ENCODE measurements around the gene FOXO3.

FOXO3 gene

GRCh38 chr6:108689272-108690161, 128.8 kb downstream of the FOXO3 start:
- DNase-seq, result no peak

GRCh38 chr6:108690326-108691049, 129.8 kb downstream of the FOXO3 start:
- no peak for DNase-seq

- DNase-seq, result no peak
Measured at GRCh38 chr6:108693430-108694154, 132.9 kb downstream of the FOXO3 start.

- no peak for DNase-seq
Measured at GRCh38 chr6:108694816-108695215, 134.1 kb downstream of the FOXO3 start.

- no peak for DNase-seq
Measured at GRCh38 chr6:108697561-108698161, 136.9 kb downstream of the FOXO3 start.

- no peak for DNase-seq
Measured at GRCh38 chr6:108698593-108699289, 138.0 kb downstream of the FOXO3 start.

- DNase-seq, result peak; percentile 53
Measured at GRCh38 chr6:108699290-108700041, 138.7 kb downstream of the FOXO3 start.

GRCh38 chr6:108702106-108702851, 141.6 kb downstream of the FOXO3 start:
- no peak for DNase-seq

GRCh38 chr6:108706649-108707048, 145.9 kb downstream of the FOXO3 start:
- no peak for DNase-seq

- no peak for DNase-seq
Measured at GRCh38 chr6:108707328-108707976, 146.7 kb downstream of the FOXO3 start.

- DNase-seq, result no peak
Measured at GRCh38 chr6:108710030-108710429, 149.3 kb downstream of the FOXO3 start.

GRCh38 chr6:108710551-108710950, 149.8 kb downstream of the FOXO3 start:
- DNase-seq, result no peak

GRCh38 chr6:108711071-108711470, 150.4 kb downstream of the FOXO3 start:
- DNase-seq, result no peak

- DNase-seq, result no peak
Measured at GRCh38 chr6:108711826-108712225, 151.1 kb downstream of the FOXO3 start.

- no peak for DNase-seq
Measured at GRCh38 chr6:108712946-108713345, 152.2 kb downstream of the FOXO3 start.

- DNase-seq, result no peak
Measured at GRCh38 chr6:108714101-108714765, 153.5 kb downstream of the FOXO3 start.

GRCh38 chr6:108714766-108715414, 154.2 kb downstream of the FOXO3 start:
- no peak for DNase-seq

- no peak for DNase-seq
Measured at GRCh38 chr6:108715832-108716231, 155.1 kb downstream of the FOXO3 start.
